ENCODE data around the gene CIRBP.
"Not testable (repeated sequence)": the region's sequence is repeated elsewhere in the genome, so short reads cannot be mapped to it uniquely, and the experiment has no call there.

CIRBP gene

GRCh38 chr19:1243768-1244692 lies 25.1 kb upstream of the CIRBP start:
- DNase-seq (ENCODE audit: low read depth in 2 of 2) = peak in 1 of 2 donors; percentile 87

GRCh38 chr19:1244693-1245451 lies 24.3 kb upstream of the CIRBP start:
- no peak for DNase-seq (ENCODE audit: low read depth in 2 of 2)

GRCh38 chr19:1245494-1246264 lies 23.5 kb upstream of the CIRBP start:
- DNase-seq (ENCODE audit: low read depth in 2 of 2) = no peak

DNA sequence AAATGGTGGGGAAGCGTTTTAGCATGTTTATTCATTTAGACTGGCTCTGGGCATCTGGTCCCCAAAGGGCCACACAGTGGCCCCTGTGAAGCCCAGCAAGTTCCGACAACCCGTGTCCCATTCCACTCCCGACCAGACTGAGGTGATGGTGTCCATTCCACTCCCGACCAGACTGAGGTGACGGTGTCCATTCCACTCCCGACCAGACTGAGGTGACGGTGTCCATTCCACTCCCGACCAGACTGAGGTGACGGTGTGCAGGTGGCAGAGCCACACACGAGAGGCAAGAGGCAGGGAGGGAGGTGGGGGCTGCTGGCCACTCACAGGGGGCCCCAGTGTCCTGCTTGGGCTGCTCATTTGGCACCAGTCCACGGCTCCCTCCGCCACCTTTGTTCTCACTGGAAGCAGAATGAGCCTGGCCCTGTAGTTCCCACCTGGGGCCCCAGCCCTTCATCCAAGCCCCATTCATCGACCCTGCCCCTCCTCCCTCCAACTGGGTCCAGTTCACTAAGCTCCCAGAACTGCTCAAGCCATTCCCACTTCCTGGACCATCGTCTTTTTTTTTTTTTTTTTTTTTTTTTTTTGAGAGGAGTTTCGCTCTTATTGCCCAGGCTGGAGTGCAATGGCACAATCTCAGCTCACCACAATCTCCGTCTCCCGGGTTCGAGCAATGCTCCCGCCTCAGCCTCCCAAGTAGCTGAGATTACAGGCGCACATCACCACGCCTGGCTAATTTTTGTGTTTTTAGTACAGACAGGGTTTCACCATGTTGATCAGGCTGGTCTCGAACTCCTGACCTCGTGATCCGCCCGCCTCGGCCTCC lies 22.7 kb upstream of the CIRBP start:
- not testable (repeated sequence) for DNase-seq (ENCODE audit: low read depth in 2 of 2)

DNA sequence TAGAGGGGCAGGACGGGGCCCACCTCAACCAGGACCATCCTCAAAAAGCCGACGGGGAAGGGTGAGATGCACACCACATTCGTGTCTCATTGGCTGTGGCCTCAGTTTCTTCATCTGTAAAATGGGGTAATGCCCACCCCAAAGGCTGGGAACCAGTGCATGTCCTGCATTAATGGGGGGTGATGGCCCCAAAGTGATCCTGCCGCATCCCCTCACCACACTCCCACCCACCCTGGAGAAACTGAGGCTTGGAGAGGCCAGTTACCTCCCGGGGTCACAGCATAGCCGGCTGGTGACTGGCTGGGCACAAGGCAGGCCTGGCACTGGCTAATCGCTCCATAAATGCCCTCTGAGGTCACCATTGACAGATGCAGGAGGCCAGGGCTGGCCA lies 21.4 kb upstream of the CIRBP start:
- DNase-seq (ENCODE audit: low read depth in 2 of 2) = no peak

DNA sequence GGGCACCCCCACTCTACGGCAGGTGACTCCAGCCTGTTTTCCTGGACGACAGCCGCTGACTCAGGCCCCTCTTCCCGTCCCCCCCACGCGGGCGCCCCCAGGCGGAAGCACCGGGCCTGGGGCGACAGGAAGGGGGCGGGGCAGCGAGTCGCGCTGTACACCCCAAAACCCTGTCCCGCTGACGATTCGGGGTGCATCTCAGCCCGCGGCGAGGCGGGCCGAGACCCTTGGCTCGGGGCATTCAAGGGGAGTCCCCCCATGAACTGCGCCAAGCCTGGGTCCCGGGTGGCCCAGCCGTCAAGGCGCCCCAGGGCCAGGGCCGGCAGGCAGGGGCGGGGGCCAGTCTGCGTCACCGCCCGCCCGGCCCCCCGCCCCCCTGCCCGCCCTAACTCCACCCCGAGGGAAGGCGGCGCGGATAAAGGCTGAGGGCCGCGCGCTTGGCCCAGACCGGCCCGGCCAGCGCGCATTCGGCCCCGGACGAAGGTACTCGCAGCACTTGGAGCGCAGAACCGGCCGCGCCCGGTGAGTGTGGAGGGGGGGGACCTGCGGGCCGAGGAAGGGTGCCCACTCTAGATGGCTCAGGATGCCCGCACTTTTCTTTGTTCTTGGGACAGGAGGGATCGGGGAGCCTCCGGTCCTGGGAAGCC lies 20.9 kb upstream of the CIRBP start, which contains the start of gene MIDN:
MIDN (plus strand) TSS at position 445 of the 647 bp plus-strand sequence. CDS start 1,714 bp downstream, outside the sequence.
- DNase-seq (ENCODE audit: low read depth in 2 of 2) = no peak

GRCh38 chr19:1248786-1249297 lies 20.3 kb upstream of the CIRBP start:
- peak in 1 of 2 donors; percentile 76 for DNase-seq (ENCODE audit: low read depth in 2 of 2)

GRCh38 chr19:1249298-1249989 lies 19.7 kb upstream of the CIRBP start:
- DNase-seq (ENCODE audit: low read depth in 2 of 2) = peak; percentile 86 to 92

GRCh38 chr19:1249990-1250436 lies 19.1 kb upstream of the CIRBP start:
- DNase-seq (ENCODE audit: low read depth in 2 of 2) = no peak

GRCh38 chr19:1250437-1251260 lies 18.5 kb upstream of the CIRBP start:
- DNase-seq (ENCODE audit: low read depth in 2 of 2) = no peak

DNA sequence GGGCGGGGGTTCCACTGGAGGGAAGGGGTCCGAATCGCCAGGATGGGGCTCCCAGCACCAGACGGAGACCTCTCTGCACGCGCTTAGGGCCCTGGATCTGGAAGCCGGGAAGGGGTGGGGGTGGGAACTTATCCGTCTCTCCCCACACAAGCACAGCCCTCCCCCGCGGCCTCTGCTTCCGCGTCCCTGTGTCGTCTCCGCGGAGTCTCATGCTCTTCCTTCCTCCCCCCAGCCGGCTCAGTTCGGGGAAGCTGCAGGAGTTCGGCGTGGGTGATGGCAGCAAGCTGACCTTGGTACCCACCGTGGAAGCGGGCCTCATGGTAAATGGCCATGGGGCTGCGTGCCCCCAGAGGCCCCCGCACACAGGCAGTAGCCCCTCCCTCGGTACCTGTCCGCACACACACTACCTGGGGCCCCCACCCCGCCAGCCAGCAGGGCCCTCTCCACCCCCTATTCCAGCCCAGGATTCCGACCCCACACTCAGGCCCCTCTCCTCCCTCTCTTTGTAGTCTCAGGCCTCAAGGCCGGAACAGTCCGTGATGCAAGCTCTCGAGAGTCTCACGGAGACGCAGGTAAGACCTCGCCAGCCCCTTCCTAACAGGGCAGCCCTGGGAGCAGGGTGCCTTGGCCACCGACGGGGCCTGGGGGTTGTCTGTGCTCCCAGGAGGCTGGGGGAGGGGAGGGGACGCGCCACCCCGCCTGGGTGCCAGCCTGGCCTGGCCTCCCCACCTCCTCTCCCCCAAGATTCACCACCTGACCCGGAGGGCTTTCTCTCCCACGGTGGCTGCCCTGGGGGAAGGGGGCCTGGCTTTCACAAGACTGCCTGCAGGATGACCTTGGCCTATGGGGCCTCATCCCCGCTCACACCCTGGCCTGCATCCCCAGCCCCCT lies 17.6 kb upstream of the CIRBP start:
- DNase-seq (ENCODE audit: low read depth in 2 of 2) = no peak

DNA sequence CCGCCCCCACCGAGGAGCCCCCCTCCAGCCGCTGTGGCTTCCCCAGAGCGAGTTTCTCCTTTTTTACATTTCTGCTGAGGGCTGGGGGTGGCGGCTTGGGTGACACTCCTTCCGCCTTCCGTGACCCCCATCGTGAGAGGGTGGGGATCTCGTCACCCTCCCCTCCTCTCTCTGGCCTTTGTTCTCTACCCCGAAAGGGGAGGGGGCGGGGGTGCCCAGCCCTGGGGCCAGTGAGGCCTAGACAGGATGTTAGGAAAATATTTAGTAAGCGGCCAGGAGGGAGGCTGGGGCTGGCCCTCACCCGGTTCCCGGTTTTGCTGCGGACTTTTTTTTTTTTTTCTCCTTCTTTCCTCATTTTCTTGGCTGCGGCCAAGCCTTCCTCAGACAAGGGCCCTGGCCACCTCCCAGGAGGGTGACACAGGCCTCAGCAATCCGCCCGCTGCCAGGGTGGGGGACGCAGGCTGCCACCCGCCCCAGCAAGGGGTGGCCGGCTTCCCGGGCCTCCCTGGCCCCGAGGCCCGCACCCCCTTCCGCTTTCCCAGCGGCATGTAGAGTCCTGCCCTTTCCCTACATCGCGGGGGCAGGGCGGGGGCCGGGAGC lies 16.8 kb upstream of the CIRBP start:
- DNase-seq (ENCODE audit: low read depth in 2 of 2) = no peak

GRCh38 chr19:1252821-1253513 lies 16.2 kb upstream of the CIRBP start:
- peak in 1 of 2 donors; percentile 63 for DNase-seq (ENCODE audit: low read depth in 2 of 2)

DNA sequence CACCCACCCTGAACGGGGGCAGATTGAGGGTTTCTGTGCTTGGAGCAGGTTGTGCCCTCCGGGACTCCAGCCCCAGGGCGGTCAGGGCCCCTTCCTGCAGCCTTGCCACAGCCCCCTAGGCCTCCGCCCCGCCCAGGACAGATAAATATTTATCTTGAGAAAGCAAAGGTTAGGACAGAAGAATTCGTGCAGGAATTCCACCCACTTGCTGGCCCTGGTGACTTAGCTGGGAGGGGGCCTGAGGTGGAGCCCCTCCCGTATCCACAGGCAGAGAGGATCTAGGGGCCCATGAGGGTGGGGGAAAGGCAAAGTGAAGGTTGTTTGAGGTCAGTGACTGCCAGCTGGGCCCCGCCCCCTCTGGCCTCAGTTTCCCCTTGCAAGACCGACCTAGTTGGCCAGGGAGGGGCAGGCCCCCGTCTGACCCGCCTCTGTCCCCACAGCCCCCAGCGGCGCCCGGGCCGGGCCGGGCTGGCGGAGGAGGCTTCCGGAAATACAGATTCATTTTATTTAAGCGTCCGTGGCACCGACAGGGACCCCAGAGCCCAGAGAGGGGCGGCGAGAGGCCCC lies 15.5 kb upstream of the CIRBP start:
- no peak for DNase-seq (ENCODE audit: low read depth in 2 of 2)

- DNase-seq (ENCODE audit: low read depth in 2 of 2) = no peak
These were observed 15.0 kb upstream of the CIRBP start for GRCh38 chr19:1254081-1254527.

- no peak for DNase-seq (ENCODE audit: low read depth in 2 of 2)
These were observed 14.5 kb upstream of the CIRBP start for GRCh38 chr19:1254530-1255185.
